Lower leg skin (tissue), 3 donors: Measurements from ENCODE around the gene UBAP2.

Source experiments
- CTCF ChIP-seq, 3 donors: fragments of 450-650 bp; IDR thresholded peaks; one replicate each; pipeline ENCODE4 v1.5.1; 2016; ENCODE audit warnings: antibody characterized with exemption in 3 of 3, mild to moderate bottlenecking in 3 of 3, moderate library complexity in 2 of 3
- POLR2A ChIP-seq, 2 donors: fragments of 450-650 bp; IDR thresholded peaks; one replicate each; pipeline ENCODE4 v1.6.1; 2016 to 2017; ENCODE audit warnings: antibody characterized with exemption in 2 of 2, mild to moderate bottlenecking in 1 of 2, moderate library complexity in 1 of 2

- no peak for TF ChIP-seq POLR2A (IDR thresholded peaks at IDR 0.05)
- no peak for TF ChIP-seq CTCF (IDR thresholded peaks at IDR 0.05)
These were observed 96.6 kb downstream of the UBAP2 start for GRCh38 chr9:33952066-33952465.
